HG03280 (cell line): Measurements from ENCODE around the gene CCNK.

ENCODE experiments used
- ATAC-seq: cut with Tn5 transposase; IDR thresholded peaks from one replicate; pipeline ENCODE4 v1.9.1; 2021; ENCODE audit warnings: mild to moderate bottlenecking, moderate library complexity; ENCODE audit not compliant: unreplicated experiment

CCNK gene

DNA sequence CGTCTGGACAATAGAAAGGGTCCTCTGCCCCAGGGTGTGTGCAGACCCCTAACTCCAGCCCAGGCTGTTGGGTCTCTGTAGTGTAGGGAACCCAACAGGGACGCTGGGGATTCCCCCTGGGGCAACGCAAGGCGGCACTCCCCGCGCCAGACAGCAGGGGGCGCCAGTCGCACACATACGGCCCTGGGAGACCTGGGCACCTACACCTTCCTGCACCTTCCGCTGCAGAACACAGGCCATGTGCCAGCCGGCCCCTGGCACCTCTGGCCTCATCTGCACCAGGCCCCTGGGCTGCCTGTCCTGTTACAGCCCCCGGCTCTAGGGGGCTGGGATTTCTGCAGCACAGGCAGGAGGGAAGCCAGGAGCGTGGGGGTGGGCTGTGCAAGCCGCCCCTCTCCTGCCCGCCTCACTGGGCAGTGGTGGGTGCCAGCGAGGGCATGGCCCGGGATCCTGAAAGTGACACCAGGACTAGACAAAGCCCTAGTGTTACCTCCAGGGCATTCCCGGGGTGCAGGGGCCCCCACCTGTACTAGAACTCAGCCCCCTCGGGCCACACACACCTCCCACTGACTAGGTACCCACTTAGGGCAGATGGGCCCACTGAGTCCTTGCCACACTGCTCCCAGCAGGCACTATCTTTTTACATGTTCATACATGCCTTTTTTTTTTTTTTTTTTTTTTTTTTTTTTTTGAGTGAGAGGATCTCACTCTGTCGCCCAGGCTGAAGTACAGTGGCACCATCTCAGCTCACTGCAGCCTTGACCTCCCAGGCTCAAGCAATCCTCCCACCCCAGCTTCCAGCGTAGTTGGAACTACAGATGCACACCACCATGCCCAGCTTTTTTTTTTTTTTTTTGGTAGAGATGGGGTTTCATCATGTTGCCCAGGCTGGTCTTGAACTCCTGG lies 37.5 kb downstream of the CCNK start:
- peak; percentile 63 for ATAC-seq

- ATAC-seq, result no peak
Observed at GRCh38 chr14:99519347-99519881, 38.2 kb downstream of the CCNK start.

- ATAC-seq, result no peak
Observed at GRCh38 chr14:99519931-99520421, 38.8 kb downstream of the CCNK start.

DNA sequence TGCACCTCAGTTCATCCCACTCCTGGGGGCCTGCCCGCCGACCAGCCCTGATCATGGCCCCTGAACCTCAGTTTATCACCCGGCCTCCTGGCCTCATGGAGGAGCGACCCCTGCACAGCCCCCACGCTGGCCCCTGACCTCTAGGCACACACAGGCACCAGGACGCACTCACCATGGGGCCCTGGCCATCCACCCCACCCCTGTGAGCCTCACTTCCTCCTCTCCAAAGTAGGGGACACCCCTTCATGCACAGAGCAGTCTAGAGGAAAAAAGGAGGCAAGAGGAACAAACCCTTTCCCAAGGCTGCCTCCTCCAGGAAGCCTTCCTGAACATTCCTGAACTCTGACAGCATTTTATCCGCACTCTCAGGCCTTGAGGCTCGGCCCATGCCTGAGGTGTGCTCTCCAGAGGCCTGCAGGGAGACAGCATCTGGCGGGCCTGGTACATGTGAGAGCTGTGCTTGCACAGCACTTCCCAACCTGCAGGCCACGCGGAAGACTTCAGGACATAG lies 39.4 kb downstream of the CCNK start:
- ATAC-seq, result no peak

DNA sequence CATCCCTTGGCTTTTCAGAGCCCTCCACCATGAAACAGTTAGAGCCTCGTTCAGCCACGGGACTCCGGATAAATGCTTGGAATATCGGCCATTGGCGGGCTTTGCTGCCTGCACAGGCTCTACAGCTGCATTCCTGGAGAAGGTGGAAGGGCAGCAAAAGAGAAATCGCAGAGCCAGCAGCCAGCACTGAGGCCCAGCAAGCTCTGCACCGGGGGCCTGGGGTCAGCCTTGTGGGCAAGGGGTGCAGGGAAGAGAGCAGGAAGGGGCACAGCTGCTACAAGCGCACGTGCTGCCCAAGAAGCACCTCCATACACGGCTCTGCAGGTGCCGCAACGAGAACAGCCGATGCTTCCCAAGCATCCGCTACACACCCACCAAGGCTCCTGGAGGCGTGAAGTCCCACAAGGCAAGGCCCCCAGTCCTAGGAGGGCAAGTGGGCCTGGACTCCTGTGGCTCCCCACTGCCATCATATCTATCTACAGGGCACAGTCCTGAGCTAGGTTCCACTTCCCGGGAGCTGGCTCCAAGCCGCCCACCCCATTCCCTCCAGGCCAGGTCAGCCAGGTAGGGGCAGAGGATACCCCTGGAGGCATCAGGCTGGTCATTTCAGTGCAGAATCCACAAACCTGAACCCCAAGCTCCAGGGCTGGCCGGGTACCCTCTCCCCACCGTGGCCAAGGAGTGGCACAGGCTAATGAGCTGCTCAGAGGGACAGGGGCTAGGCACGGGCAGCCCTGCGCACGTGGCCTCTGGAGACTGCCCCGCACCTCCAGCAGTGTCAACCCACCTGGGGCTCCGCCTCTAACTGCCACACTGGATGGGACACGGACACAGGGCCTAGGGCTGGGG lies 40.2 kb downstream of the CCNK start:
- ATAC-seq, result no peak

DNA sequence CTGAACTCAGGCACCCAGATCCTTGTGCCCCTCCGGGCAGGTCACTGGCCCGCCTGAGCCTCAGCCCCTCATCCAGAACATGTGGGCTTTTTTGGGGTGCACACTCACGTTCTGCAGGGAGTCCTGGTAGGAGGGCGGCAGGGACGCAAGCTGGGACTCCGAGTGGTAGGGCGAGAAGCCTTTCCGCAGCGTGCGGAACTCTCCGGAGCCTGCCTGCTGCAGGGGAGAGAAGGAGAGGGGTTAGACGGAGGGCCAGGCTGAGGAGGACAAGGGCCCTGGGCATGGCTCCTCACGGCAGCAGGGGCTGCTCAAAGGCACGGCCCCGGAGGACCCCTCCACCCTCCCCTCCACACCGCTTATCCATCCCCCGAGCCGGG lies 40.8 kb downstream of the CCNK start:
- ATAC-seq, result no peak

GRCh38 chr14:99522457-99522891 lies 41.3 kb downstream of the CCNK start:
- ATAC-seq, result no peak

DNA sequence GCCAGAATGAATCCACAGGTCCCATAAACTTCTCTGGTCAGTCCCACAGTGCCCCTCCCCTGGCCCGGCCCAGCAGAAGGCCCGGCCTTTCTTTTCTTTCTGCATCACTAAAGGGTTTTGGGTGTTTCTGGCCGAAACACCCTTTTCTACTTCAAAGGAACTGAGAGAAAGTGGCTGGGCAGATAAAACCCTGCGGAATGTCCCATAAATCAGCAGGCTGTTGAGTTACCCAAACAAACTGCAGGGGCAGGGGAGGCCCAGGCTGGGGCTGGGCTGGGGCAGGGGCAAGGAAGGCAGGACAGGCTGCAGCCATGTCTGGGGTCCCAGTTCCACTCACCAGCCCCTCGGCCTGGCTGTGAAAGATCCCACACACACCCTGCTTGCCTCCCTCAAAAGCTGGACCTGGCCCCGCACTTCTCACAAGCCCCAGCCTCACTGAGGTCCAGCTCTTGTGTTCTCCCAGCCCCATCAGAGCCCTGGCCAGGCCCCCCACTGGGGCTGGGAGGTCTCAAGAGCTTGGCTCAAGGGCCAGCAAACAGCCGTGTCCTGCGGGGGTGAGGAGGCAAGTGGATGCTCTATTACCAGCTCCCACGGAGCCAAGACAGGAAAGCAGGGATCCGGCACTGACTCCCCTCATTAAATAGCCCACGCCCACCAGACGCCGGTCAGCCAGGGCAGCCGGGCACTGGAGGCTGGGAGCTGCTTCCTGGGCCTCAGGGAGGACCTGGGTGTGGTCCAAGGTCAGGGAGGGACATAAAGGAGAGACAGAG lies 41.9 kb downstream of the CCNK start:
- ATAC-seq, result no peak

GRCh38 chr14:99523704-99524055 lies 42.5 kb downstream of the CCNK start:
- no peak for ATAC-seq

GRCh38 chr14:99524091-99524661 lies 43.0 kb downstream of the CCNK start:
- no peak for ATAC-seq

DNA sequence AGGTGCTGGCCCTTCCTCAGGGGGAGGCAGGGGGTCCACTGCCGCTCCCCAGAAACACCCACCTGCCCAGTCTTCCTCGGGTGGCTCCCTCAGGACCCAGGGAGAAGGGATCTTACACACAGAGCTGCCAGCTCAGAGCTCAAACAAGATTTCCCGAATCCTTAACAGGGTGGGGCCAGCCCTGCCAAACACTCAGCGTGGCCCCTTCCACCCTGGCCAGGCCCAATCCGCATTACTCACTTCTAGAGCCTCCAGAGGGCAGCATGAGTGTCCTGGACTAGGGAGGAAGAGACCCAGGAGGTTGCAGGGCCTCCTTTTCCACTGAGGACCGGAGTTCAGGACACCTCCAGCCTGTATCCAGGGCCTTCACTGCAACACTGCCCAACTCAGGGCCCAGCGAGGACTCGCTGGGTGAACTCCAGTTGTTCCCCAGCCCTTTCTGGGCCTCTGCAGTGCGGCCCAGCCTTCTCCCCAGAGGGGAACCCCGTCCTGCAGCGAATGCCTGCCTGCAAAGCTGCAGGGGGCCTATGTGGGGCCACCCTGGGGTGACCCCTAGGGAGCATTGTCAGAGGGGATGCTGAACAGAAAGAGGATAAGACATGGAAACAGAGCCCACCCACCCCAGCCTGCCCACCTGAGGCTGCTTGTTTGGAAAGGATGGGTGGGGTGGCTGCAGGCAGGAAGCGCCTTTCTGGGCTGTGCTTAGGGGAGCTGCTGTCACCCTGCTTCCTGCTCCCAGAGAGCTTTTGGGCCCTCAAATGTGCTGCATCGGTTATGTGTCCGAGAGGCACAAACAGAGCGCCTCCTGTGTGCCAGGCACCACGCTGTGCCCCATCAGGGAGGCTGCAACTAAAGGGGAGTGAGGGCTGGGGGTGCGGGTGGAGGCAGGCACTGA lies 43.8 kb downstream of the CCNK start:
- no peak for ATAC-seq

DNA sequence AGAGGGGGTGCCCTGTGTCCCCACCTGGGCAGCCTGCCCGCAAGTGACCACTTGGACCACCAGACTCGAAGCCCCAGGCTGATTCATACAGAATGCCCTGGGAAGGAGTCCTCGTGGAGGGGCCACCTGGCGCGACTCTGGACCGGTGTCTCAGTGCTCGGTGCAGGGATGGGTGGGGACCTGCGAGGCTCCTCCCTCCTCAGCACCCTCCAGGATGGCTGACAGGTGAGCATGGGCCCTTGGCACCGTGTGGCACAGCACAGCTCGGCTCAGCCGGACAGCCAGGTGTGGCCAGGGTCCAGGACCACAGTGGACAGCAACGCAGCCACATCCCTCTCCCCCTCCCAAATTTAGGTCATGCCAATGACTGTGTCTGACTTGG lies 44.5 kb downstream of the CCNK start:
- ATAC-seq, result no peak

DNA sequence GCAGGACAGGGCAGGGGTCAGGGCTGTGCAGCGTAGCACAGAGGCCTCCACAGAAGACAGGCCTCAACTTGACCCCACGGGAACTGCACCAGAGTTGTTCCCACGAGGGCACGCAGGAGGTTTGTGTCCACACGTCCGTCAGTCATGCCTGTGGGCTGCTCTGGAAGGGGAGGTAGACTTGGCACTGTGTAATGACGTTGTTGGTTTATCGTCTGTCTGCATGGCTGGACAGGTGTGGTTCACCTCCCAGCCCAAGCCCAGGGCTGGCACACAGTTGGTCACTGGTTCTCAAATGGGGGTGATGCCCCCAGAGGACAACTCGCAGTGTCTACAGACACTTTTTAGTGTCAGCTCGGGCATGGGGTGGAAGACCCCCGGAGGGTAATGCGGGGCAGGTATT lies 45.8 kb downstream of the CCNK start:
- no peak for ATAC-seq

DNA sequence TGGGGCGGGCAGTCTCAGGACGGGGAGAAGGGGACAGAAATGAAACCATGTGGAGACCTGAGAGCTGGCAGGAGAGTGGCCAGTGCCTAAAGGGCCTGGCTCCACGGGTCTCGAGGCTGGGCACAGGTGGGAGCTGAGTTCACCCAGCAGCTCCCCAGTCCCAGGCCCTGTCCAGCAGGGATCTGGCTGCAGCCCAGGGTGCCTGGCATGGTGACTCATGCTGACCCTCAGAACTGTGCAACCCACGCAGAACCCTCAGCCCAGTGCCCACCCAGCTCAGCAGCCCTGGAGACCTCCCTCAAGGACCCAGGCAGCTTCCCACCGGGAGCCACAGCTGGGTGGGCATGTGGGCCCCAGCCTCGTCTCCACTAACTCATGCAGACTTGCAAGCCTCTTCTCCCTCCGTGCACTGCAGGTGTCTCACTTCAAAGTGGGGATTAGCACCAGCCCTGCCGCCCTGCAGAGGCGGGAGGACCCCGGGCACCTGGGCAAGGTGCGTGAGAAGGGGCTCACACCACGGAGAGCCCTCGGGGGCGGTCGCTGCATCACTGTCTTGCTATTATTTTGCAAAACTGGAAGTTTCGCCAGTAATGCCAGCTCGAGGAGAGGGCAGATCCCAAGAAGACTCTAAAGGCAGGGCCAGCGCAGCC lies 46.3 kb downstream of the CCNK start:
- no peak for ATAC-seq

GRCh38 chr14:99529899-99530298 lies 48.7 kb downstream of the CCNK start:
- ATAC-seq, result no peak

GRCh38 chr14:99530407-99531155 lies 49.4 kb downstream of the CCNK start:
- no peak for ATAC-seq

DNA sequence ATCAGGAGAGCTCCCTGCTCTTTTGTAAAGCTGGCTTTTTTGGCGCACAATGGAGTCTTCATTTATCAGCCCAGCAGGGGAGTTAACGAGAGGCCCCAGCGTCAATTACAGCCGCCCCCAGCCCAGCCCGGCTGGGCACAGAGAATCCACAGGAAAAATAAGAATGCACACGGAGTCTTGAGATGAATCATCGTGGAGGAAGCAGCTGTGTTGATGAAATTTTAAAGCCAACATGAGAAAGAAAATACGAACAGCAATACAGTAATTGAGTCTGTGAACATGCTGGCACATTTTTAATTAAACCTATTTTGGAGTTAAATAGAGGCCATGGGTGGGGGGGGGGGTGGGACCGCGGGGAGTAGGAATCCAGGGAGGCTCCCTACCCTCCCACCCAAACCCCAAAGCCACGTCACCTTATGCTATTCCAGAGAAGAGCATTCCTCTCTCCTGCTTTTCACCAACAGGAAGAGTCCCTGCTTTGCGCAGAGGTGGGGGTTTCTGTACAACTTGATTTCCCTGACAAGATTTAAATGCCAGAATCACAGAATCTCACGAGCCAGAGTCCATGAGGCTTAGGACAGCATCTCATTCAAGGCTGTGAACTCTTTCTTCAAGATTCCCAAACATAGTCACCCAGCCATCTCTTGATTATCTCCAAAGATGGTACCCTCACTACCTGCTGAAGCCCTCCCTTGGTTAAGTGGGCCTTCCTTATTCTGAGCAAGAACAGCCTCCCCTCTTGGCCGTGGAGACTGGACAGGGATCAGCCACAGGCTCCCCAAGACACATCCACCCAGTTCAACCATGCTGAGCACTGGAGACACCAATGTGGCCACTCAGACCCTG lies 50.3 kb downstream of the CCNK start:
- no peak for ATAC-seq
